Fibroblast of villous mesenchyme (primary cell): ENCODE measurements around the gene ZFR2. TPM values are rescaled to one million over a fixed set of nuclear protein-coding genes. Genes with fewer than 3 reads are reported as not detected.

Source experiments
- DNase-seq: peaks from one replicate; pipeline ENCODE4 v3.0.0-alpha.2; 2010; ENCODE audit warnings: low read depth
- H3K4me3 ChIP-seq: 2 replicates; pipeline ENCODE4 v1.5.1; 2011; ENCODE audit warnings: low read depth, mild to moderate bottlenecking, low read length
- CTCF ChIP-seq: IDR thresholded peaks from 2 replicates; pipeline ENCODE4 v1.5.1; 2012; ENCODE audit warnings: low read depth, mild to moderate bottlenecking, low read length; ENCODE audit not compliant: insufficient read depth
- total RNA-seq: library from RNA; depleted of rRNA; stranded (reverse); fragments of >200 nt; gene quantifications from 2 replicates; pipeline ENCODE4 v1.2.3, GENCODE V29; 2012

The ZFR2 gene
- total RNA-seq, 1 donor = not detected

- no peak for TF ChIP-seq CTCF
- H3K4me3 ChIP-seq = no peak overlapping the region
- no peak for DNase-seq
Observed at GRCh38 chr19:3778899-3779723, 89.7 kb downstream of the ZFR2 start.

GRCh38 chr19:3778104-3778867 is 90.6 kb downstream of the ZFR2 start:
- no peak overlapping the region for H3K4me3 ChIP-seq
- TF ChIP-seq CTCF = no peak
- DNase-seq = no peak

GRCh38 chr19:3776479-3777040 is 92.3 kb downstream of the ZFR2 start:
- no peak overlapping the region for H3K4me3 ChIP-seq
- no peak for DNase-seq
- no peak for TF ChIP-seq CTCF

DNA sequence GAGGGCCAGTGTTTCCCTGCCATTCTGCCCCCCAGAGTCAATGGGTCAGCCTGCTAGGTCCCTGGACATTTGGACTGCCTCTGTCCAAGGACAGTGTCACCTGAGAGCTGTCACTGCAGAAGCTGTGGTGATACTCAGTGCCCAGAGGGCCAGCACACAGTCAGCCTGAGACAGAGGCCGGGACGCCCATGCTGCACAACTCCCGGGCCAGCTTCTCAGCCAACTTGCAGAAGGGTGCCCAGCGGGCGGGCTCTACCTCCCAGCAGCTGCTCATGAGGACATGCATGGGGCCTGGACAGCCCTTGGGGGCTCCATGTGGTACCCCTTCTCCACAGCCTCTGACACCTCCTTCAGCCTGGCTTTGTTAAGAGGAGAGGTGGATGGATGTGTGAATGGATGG is 93.0 kb downstream of the ZFR2 start:
- no peak for DNase-seq
- no peak for TF ChIP-seq CTCF
- H3K4me3 ChIP-seq = no peak overlapping the region

DNA sequence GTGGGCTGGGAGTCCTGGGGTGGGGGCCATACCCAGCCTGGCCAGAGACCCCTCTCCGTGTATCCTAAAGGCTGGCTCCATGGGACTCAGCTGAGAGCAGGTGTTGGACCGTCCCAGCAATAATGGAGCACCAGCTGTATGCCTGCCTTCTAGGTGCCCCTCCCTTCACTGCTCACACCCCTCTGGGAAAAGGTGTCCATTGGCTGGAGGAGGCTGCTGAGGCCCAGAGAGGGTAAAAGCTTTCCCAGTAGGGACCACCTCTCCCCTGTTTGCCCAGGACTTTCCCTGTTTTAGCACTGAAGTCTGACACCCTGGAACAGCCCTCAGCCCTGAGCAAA is 93.5 kb downstream of the ZFR2 start:
- TF ChIP-seq CTCF = no peak
- DNase-seq = no peak
- H3K4me3 ChIP-seq = no peak overlapping the region

- DNase-seq = no peak
- H3K4me3 ChIP-seq = no peak overlapping the region
- TF ChIP-seq CTCF = no peak
Observed at GRCh38 chr19:3774621-3775373, 94.0 kb downstream of the ZFR2 start.
